HFF-Myc (cell line): Measurements from ENCODE around the gene GRM8.

Experiments used
- DNase-seq: peaks from one replicate; pipeline ENCODE4 v3.0.0-alpha.2; 2011; ENCODE audit warnings: low read depth; ENCODE audit errors: extremely low read depth
- H3K4me3 ChIP-seq: replicated peaks from 2 replicates; pipeline ENCODE4 v1.5.1; 2011; ENCODE audit warnings: low read depth, mild to moderate bottlenecking, control low read depth, low read length
- TF ChIP-seq, protein P1 (sequence below): IDR thresholded peaks from 2 replicates; pipeline ENCODE4 v1.5.1; 2012; ENCODE audit warnings: mild to moderate bottlenecking, low read depth, low read length, control low read depth; ENCODE audit errors: missing control alignments

The GRM8 gene

GRCh38 chr7:126702242-126703016 lies 550.3 kb downstream of the GRM8 start:
- no peak overlapping the region for H3K4me3 ChIP-seq
- DNase-seq = no peak

DNA sequence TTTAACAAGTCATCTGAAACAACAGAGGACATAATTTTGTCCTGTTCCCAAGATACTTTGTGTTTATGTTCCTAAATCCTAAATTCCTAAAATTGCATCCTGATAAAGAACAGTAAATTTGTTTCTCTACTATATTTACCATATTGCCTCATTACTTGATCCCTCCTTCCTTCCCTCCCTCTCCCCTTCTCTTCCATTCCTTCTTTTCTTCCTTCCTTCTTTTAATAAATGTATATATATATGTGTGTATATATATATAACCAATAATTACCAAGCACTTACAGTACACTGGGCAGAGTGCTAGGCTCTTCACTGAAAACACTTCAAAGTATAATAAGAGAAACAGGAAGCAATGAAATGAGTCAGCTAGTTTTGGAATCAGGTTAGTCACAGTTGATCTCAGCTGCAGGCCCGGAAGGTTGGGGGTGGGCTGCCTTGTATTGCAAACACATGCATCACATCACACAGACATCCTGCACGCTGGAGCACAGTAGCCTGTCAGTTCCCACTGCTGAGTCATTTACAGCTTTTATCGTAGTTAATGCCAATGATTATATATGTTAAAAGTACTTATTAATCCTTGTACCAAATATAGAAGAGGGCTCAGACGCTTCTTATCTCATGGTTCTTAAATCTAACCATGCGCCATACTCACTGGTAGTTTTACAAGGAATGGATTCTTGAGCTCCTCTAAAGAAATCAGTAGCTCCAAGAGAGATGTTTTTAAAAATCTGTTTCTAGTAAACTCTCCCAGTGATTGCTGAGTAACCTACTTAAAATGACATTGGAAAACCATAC lies 551.7 kb downstream of the GRM8 start:
- TF ChIP-seq, protein P1, sequence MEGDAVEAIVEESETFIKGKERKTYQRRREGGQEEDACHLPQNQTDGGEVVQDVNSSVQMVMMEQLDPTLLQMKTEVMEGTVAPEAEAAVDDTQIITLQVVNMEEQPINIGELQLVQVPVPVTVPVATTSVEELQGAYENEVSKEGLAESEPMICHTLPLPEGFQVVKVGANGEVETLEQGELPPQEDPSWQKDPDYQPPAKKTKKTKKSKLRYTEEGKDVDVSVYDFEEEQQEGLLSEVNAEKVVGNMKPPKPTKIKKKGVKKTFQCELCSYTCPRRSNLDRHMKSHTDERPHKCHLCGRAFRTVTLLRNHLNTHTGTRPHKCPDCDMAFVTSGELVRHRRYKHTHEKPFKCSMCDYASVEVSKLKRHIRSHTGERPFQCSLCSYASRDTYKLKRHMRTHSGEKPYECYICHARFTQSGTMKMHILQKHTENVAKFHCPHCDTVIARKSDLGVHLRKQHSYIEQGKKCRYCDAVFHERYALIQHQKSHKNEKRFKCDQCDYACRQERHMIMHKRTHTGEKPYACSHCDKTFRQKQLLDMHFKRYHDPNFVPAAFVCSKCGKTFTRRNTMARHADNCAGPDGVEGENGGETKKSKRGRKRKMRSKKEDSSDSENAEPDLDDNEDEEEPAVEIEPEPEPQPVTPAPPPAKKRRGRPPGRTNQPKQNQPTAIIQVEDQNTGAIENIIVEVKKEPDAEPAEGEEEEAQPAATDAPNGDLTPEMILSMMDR = no peak
- no peak overlapping the region for H3K4me3 ChIP-seq
- peak; percentile 90 for DNase-seq

More at GRCh38 chr7:126702242-126703016, 550.3 kb downstream of the GRM8 start:
- TF ChIP-seq, protein P1 = no peak

- DNase-seq = no peak
- no peak overlapping the region for H3K4me3 ChIP-seq
- TF ChIP-seq, protein P1 = no peak
Measured at GRCh38 chr7:126699707-126700106, 553.0 kb downstream of the GRM8 start.

GRCh38 chr7:126698909-126699308 lies 553.8 kb downstream of the GRM8 start:
- H3K4me3 ChIP-seq = no peak overlapping the region
- TF ChIP-seq, protein P1 = no peak
- DNase-seq = no peak

DNA sequence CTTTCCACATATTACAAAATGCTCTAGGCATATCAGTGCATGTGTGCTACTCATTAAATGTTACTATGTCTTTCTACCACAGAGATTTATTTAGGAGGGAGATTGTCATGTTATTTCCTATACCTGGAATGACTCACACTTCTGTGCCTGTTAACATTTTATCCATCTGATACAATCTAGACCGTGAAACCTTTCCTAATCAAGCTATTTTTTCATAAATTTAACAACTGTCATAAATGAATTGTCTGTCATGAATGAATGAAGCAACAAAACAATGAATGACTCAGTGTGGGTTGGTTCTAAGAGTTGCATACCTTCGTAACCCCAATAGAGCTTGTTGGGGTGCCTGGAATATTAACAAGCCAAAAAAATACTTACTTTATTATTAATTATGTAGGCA lies 554.3 kb downstream of the GRM8 start:
- H3K4me3 ChIP-seq = no peak overlapping the region
- TF ChIP-seq, protein P1 = no peak
- DNase-seq = no peak

DNA sequence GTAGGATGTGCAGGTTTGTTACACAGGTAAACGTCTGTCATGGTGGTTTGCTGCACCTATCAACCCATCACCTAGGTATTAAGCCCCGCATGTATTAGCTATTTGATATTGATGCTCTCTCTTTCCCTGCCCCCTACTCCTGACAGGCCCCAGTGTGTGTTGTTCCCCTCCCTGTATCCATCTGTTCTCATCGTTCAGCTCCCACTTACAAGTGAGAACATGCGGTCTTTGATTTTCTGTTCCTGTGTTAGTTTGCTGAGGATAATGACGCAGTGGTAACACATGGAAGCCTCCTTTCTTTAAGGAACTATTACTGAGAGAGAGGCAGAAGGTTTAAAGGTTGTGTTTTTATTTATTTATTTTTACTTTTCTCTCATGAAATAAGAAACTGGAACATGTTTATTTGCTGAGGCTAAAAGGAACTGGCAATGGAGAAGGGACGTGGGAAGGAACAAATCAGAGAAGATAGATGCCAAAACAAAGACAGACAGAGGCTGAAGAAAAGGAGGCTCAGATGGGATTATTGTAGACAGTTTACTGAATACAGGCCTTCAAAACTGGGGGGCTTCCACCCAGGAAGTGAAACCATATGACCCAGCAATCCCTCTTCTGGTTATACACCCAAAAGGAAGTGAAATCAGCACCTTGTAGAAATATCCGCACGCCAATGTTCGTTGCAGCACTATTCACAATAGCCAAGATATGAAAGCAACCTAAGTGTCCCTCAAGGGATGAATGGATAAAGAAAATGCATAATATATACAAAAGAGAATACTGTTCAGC lies 556.3 kb downstream of the GRM8 start:
- DNase-seq = no peak
- no peak overlapping the region for H3K4me3 ChIP-seq
- TF ChIP-seq, protein P1 = no peak
